Activated CD8-positive, alpha-beta memory T cell treated with anti-CD3 and anti-CD28 coated beads, Interleukin-2, amount 50 U/mL, for 1 hour (primary cell): Measurements from ENCODE around the gene TBP.
"Not testable (repeated sequence)": the region's sequence is repeated elsewhere in the genome, so short reads cannot be mapped to it uniquely, and the experiment has no call there.

Experiments
- DNase-seq: peaks from one replicate; pipeline ENCODE4 v3.0.0-alpha.2; 2020; ENCODE audit errors: extremely low read depth

Gene TBP

DNA sequence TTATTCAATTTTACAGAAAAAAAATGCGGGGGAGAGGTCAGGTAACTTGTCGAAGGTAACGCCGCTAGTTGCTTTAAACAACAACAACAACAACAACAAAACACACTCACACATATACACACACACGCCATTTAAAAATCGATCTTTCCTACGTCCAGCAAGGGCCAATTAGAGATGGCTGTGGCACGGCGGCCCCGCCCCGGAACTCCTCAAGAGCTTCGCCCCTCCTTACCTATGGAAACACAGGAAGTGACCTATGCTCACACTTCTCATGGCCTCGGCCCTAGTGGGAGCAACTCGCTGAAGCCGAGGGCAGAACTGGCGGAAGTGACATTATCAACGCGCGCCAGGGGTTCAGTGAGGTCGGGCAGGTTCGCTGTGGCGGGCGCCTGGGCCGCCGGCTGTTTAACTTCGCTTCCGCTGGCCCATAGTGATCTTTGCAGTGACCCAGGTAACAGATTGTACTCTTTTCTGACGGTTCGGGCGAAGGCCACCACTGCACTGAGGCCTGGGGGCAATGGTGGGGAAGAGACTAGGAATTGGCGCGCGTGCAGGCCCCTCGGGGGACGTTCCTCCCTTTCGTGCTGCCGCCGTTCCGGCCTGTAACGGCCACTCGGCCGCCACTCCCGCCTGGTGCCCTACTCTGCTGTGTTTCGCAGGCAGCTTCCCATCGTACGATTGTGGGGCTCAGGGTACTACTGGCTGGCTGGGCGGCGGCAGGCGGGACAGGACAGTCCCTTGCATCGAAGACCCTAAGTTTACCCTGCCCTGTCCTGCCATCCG, at the start of gene TBP:
Gene TBP (plus strand): TSS at position 357 of the 783 bp plus-strand sequence. CDS start 2,661 bp downstream, outside the sequence.
- DNase-seq = peak; percentile 91

GRCh38 chr6:170504479-170504878, 49.7 kb upstream of the TBP start:
- no peak for DNase-seq

DNA sequence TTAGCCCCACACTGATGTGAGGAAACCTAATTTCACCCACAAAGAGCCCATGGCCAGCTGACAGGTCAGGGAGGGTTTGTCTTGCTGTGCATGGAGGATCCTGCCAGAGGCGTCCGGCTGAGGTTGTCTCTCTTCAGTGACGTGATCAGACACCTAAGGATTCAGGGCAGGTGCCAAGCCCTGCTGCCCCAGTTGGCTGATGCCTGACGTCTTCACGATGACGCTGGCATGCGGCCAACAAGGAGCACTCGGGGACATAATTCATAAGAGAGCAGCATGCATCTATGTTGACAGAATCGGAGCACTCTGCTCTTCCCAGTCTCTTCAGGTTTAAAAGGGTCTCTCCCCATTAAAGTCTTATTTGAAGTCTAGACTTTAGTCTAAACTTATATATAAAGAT, 48.9 kb upstream of the TBP start:
- DNase-seq = no peak

DNA sequence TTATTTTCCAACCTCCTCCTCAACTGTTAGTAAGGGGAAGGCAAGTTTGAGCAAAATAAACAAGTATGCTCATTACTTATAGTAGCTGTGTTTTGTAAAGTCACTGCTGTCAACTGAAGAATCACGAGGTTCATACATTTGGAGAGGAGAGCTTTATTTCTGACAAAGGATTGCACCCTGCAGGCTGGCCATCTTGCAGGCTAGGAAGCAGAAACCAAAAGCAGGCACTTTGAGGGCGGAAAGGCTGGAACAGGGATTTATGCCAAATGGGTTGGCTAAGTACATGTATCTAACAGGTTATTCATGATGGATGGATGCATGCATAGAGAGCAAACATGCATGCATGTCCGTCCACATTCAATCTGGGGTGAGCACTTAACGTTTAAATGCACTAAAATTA, 47.7 kb upstream of the TBP start:
- DNase-seq = no peak

- not testable (repeated sequence) for DNase-seq
These were observed 46.4 kb upstream of the TBP start for GRCh38 chr6:170507728-170508127.

DNA sequence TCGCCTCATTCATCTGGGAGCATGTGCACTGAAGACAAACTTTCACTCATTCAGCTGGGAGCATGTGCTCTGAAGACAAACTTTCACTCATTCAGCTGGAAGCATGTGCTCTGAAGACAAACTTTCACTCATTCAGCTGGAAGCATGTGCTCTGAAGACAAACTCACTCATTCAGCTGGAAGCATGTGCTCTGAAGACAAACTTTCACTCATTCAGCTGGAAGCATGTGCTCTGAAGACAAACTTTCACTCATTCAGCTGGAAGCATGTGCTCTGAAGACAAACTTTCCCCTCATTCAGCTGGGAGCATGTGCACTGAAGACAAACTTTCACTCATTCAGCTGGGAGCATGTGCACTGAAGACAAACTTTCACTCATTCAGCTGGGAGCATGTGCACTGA, 45.9 kb upstream of the TBP start:
- DNase-seq = not testable (repeated sequence)

- not testable (repeated sequence) for DNase-seq
These were observed 45.1 kb upstream of the TBP start for GRCh38 chr6:170508892-170509722.

DNA sequence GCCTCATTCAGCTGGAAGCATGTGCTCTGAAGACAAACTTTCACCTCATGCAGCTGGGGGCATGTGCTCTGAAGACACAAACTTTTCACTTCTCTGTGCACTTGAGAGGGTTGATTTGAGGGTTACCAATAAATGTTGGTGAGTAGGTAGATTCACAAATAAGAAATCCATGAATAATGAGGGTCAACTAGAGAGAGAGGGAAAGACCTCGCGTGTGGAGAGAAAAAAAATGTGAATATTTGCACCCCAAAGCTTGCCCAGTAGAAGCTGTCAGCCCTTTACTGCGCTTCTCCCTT, 44.5 kb upstream of the TBP start:
- no peak for DNase-seq

- no peak for DNase-seq
These were observed 43.5 kb upstream of the TBP start for GRCh38 chr6:170510631-170511030.

GRCh38 chr6:170512249-170512648, 41.9 kb upstream of the TBP start:
- DNase-seq = no peak

DNA sequence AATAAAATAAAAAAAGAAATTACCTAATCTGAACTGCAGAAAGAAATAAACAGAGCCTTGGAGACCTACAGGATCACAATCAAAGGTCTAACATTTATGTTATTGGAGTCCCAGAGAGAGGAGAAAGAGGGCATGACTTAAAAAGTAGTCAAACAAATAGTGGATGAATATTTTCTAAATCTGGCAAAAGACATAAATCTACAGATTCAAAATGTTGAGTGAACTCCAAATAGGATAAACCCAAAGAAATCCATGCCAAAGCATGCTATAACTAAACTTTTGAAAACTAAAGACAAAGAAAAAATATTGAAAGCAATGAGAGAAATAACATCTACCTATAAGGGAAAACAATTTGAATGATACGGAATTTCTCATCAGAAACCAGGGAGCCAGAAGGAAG, 39.3 kb upstream of the TBP start:
- no peak for DNase-seq

- peak; percentile 16 for DNase-seq
These were observed 37.2 kb upstream of the TBP start for GRCh38 chr6:170516783-170517616.

- no peak for DNase-seq
These were observed 31.5 kb upstream of the TBP start for GRCh38 chr6:170522565-170523183.

DNA sequence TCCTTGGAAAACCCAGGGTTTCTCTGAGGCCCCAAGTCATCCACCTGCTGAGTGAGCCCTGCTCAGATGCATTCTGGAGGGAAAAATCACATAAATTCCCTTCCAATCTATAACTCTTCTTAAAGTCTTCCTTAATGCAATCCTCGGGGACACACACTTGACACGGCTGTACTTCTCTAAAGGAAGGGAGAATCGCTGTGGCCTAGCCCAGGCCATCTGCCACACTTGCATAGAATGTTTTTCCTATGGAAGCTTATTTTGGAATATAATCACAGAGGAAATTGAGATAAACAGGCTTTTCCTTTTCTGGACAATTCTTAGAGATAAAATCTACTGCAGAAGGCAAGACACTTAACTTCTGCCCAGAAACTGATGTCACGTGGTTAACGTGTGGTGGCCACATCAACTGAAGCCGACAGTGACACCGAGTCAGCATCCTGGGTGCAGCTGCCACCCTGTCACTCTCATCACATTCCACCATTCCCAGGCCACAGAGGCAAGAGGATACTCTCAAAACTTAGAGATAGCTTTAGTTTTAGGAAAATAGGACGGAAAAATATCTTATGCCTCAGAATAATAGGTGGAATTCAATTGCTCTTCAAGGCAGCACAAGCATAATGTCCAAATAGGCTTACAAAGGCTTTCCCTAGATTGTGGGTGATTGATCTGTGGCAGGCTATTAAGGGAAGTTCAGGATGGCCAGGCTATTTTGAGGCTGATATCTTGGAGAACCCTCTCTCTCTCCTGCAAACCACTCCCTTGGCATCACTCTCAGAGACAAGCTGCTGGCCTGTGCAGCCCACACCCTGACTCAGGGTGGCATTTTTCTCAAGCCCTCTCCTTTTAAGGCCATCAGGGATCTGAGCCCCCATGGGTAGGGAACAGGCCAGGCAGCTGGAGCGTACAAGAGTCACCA, 30.7 kb upstream of the TBP start:
- no peak for DNase-seq

GRCh38 chr6:170524172-170524502, 30.0 kb upstream of the TBP start:
- no peak for DNase-seq

DNA sequence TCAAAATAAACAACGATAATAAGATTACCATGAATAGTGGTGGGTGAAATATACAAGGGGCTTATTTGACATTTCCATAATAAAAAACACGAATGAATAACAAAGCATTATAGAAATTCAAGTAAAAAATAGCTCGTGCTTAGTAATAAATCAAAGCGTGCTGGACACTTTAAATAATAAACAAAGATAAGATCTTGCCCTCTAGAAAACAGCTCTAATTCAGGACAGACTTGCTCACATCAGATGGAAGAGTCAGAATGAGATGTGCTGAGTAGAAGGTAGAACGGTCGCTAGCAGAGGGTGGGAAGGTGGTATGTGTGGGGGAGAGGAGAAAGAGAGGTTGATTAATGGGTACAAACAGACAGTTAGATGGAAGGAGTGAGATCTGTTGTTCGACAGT, 28.4 kb upstream of the TBP start:
- no peak for DNase-seq

DNA sequence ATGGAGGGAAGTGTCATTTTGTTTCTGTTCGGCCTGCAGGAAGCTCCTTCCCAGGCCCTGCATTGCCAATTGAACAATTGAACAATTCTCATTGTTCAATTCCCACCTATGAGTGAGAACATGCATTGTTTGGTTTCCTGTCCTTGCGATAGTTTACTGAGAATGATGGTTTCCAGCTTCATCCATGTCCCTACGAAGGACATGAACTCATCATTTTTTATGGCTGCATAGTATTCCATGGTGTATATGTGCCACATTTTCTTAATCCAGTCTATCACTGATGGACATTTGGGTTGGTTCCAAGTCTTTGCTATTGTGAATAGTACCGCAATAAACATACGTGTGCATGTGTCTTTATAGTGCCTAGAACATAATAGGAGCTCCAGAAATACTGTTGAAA, 26.2 kb upstream of the TBP start:
- not testable (repeated sequence) for DNase-seq

DNA sequence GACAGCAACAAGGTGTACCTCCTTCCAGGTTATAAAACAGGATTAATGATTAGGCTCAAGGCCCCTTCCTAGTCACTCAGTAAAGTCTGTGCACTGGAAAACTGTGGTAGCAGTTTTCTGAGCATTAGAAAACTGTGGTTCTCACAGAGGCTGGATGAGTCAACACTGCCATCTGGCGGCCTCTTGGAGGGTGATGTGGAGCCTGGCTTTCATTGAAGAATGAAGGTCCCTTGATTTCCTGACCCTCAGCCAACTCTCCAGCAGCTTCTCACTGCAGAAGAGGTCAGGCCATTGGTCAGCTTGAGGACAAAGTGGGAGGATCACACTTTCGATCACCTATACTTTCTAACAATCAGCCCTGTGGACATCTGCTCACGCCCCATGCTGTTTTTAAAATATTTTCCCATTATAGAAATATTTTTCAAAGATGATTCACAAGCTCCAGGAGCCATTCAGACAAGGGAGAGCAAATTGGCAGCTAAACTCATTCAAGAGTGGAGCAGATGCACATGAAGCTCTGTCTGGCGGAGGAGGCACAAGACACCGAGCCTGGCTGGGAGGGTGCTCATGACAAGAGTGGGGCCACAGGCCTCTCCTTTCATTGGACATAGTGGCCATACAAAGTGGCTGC, 24.2 kb upstream of the TBP start:
- peak; percentile 28 for DNase-seq

- DNase-seq = no peak
These were observed 21.2 kb upstream of the TBP start for GRCh38 chr6:170532867-170533488.

DNA sequence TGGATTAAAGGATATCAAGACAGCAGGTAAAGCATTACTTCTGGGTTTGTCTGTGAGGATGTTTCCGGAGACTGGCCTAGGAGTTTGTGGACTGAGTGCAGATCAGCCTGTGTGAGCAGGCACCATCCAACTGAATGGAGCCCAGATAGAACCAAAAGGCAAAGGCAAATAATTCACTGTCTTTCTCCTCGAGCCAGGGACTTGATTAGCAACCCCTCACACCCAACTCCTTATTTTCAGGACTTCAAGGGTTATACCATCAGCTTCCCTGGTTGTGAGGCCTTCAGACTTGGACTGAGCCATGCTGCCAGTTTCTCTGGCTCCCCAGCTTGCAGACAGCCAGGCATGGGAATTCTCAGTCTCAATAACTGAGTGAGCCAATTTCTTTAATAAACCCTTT, 20.4 kb upstream of the TBP start:
- DNase-seq = no peak
